ENCODE measurements around the gene LRGUK.

The LRGUK gene

DNA sequence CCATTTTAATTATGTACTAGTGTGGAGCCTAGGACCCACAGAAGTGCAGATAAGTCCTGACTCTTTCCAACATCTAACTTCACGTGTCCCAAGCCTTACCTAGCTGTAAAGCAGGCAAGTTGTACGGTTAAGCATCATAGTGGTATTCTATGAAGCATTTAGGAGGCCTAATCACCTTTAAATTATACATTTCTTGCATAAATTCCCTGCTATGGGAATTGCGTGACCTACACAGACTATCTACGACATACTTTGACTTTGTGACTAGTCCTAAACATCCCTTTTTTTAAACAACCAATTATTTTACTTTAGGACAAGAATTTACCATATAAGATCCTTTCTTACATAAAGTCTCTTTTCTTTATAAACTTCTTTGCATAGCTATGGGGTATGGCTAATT is 37.7 kb upstream of the LRGUK start:
- H3K27ac ChIP-seq (ENCODE audit: insufficient read depth, low read depth, low read length, poor library complexity, severe bottlenecking), result no peak overlapping the region
- H3K9me3 ChIP-seq (ENCODE audit: control insufficient read depth, low read length), result peaks cover 5% of the 10 kb centered on the region
- no peak overlapping the region for H3K4me3 ChIP-seq (ENCODE audit: insufficient read depth, low read depth, low read length)
- no peaks in the 10 kb centered on the region for H3K36me3 ChIP-seq (ENCODE audit: control insufficient read depth, insufficient read depth, low read length)
- no peaks in the 10 kb centered on the region for H3K4me1 ChIP-seq (ENCODE audit: control insufficient read depth, insufficient read depth, low read length)
- H3K27me3 ChIP-seq (ENCODE audit: control insufficient read depth, insufficient read depth, low read length, poor library complexity, severe bottlenecking), result no peaks in the 10 kb centered on the region
- 81 to 85% methylated on average over 4 of the region's 4 CpGs for WGBS, 2 experiments

GRCh38 chr7:134098072-134098471 is 29.1 kb upstream of the LRGUK start:
- Histone ChIP-seq H3K4me1 (ENCODE audit: control insufficient read depth, insufficient read depth, low read length) (no peaks in the 10 kb centered on the region), H3K4me3 (ENCODE audit: insufficient read depth, low read depth, low read length) (no peak overlapping the region), H3K36me3 (ENCODE audit: control insufficient read depth, insufficient read depth, low read length) (no peaks in the 10 kb centered on the region), H3K27ac (ENCODE audit: insufficient read depth, low read depth, low read length, poor library complexity, severe bottlenecking) (no peak overlapping the region), H3K9me3 (ENCODE audit: control insufficient read depth, low read length) (no peaks in the 10 kb centered on the region), H3K27me3 (ENCODE audit: control insufficient read depth, insufficient read depth, low read length, poor library complexity, severe bottlenecking) (no peaks in the 10 kb centered on the region)
- WGBS, 2 experiments, result 78 to 91% methylated on average over 4 of the region's 4 CpGs

GRCh38 chr7:134101716-134102115 is 25.4 kb upstream of the LRGUK start:
- no peak overlapping the region for H3K4me3 ChIP-seq (ENCODE audit: insufficient read depth, low read depth, low read length)
- no peaks in the 10 kb centered on the region for H3K9me3 ChIP-seq (ENCODE audit: control insufficient read depth, low read length)
- H3K4me1 ChIP-seq (ENCODE audit: control insufficient read depth, insufficient read depth, low read length), result no peaks in the 10 kb centered on the region
- no peaks in the 10 kb centered on the region for H3K36me3 ChIP-seq (ENCODE audit: control insufficient read depth, insufficient read depth, low read length)
- H3K27ac ChIP-seq (ENCODE audit: insufficient read depth, low read depth, low read length, poor library complexity, severe bottlenecking), result no peak overlapping the region
- H3K27me3 ChIP-seq (ENCODE audit: control insufficient read depth, insufficient read depth, low read length, poor library complexity, severe bottlenecking), result no peaks in the 10 kb centered on the region
- WGBS, 2 experiments, result 87 to 93% methylated on average over 3 of the region's 3 CpGs

- no peaks in the 10 kb centered on the region for H3K9me3 ChIP-seq (ENCODE audit: control insufficient read depth, low read length)
- no peak overlapping the region for H3K4me3 ChIP-seq (ENCODE audit: insufficient read depth, low read depth, low read length)
- H3K27ac ChIP-seq (ENCODE audit: insufficient read depth, low read depth, low read length, poor library complexity, severe bottlenecking), result no peak overlapping the region
- no peaks in the 10 kb centered on the region for H3K27me3 ChIP-seq (ENCODE audit: control insufficient read depth, insufficient read depth, low read length, poor library complexity, severe bottlenecking)
- WGBS, 2 experiments, result 100% methylated on average over 2 to 3 of the region's 4 CpGs
- H3K4me1 ChIP-seq (ENCODE audit: control insufficient read depth, insufficient read depth, low read length), result no peaks in the 10 kb centered on the region
- H3K36me3 ChIP-seq (ENCODE audit: control insufficient read depth, insufficient read depth, low read length), result no peaks in the 10 kb centered on the region
Measured at GRCh38 chr7:134104166-134104565, 23.0 kb upstream of the LRGUK start.

- Histone ChIP-seq H3K4me1 (ENCODE audit: control insufficient read depth, insufficient read depth, low read length) (no peaks in the 10 kb centered on the region), H3K36me3 (ENCODE audit: control insufficient read depth, insufficient read depth, low read length) (no peaks in the 10 kb centered on the region), H3K27ac (ENCODE audit: insufficient read depth, low read depth, low read length, poor library complexity, severe bottlenecking) (no peak overlapping the region), H3K27me3 (ENCODE audit: control insufficient read depth, insufficient read depth, low read length, poor library complexity, severe bottlenecking) (no peaks in the 10 kb centered on the region), H3K4me3 (ENCODE audit: insufficient read depth, low read depth, low read length) (no peak overlapping the region), H3K9me3 (ENCODE audit: control insufficient read depth, low read length) (no peaks in the 10 kb centered on the region)
- WGBS, 2 experiments, result 94 to 98% methylated on average over 5 of the region's 5 CpGs
Measured at GRCh38 chr7:134105841-134106240, 21.3 kb upstream of the LRGUK start.

- 92 to 97% methylated on average over 2 of the region's 2 CpGs for WGBS, 2 experiments
- no peaks in the 10 kb centered on the region for H3K4me1 ChIP-seq (ENCODE audit: control insufficient read depth, insufficient read depth, low read length)
- H3K9me3 ChIP-seq (ENCODE audit: control insufficient read depth, low read length), result no peaks in the 10 kb centered on the region
- no peak overlapping the region for H3K27ac ChIP-seq (ENCODE audit: insufficient read depth, low read depth, low read length, poor library complexity, severe bottlenecking)
- no peaks in the 10 kb centered on the region for H3K27me3 ChIP-seq (ENCODE audit: control insufficient read depth, insufficient read depth, low read length, poor library complexity, severe bottlenecking)
- H3K4me3 ChIP-seq (ENCODE audit: insufficient read depth, low read depth, low read length), result no peak overlapping the region
- H3K36me3 ChIP-seq (ENCODE audit: control insufficient read depth, insufficient read depth, low read length), result no peaks in the 10 kb centered on the region
Measured at GRCh38 chr7:134108802-134109201, 18.3 kb upstream of the LRGUK start.

DNA sequence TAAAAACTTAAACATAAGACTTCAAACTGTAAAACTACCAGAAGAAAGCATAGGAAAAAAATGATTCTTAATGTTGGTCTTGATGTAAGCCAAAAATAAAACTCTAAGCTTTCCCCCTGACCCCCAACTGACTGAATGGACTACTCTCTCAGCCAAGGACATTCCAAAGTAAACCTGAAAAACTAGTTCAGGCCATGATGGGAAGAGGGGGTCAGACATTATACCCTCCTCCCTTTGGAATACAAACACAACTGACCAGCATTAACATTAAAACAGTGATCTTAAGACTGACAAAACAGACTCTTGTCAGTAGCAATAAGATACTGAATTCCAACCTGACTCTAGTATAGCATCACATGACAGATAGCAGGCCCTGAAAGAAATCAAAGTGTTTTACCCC is 13.5 kb upstream of the LRGUK start:
- Histone ChIP-seq H3K27ac (ENCODE audit: insufficient read depth, low read depth, low read length, poor library complexity, severe bottlenecking) (no peak overlapping the region), H3K9me3 (ENCODE audit: control insufficient read depth, low read length) (no peaks in the 10 kb centered on the region), H3K4me1 (ENCODE audit: control insufficient read depth, insufficient read depth, low read length) (no peaks in the 10 kb centered on the region), H3K36me3 (ENCODE audit: control insufficient read depth, insufficient read depth, low read length) (no peaks in the 10 kb centered on the region), H3K4me3 (ENCODE audit: insufficient read depth, low read depth, low read length) (no peak overlapping the region), H3K27me3 (ENCODE audit: control insufficient read depth, insufficient read depth, low read length, poor library complexity, severe bottlenecking) (no peaks in the 10 kb centered on the region)

DNA sequence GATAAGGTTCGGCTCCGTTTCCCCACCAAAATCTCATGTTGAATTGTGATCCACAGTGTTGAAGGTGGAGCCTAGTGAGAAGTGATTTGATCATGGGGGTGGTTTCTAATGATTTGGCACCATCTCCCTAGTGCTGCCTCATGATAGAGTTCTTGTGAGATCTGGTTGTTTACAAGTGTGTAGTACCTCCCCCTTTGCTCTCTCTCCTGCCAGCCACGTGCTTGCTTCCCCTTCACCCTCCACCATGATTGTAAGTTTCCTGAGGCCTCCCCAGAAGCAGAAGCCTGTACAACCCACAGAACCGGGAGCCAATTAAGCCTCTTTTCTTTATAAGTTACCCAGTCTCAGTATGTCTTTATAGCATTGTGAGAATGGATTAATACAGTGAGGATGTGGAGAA is 12.1 kb upstream of the LRGUK start:
- H3K4me3 ChIP-seq (ENCODE audit: insufficient read depth, low read depth, low read length), result no peak overlapping the region
- no peaks in the 10 kb centered on the region for H3K4me1 ChIP-seq (ENCODE audit: control insufficient read depth, insufficient read depth, low read length)
- H3K36me3 ChIP-seq (ENCODE audit: control insufficient read depth, insufficient read depth, low read length), result no peaks in the 10 kb centered on the region
- no peaks in the 10 kb centered on the region for H3K9me3 ChIP-seq (ENCODE audit: control insufficient read depth, low read length)
- WGBS, 2 experiments, result 81 to 90% methylated on average over 3 to 4 of the region's 4 CpGs
- H3K27ac ChIP-seq (ENCODE audit: insufficient read depth, low read depth, low read length, poor library complexity, severe bottlenecking), result no peak overlapping the region
- H3K27me3 ChIP-seq (ENCODE audit: control insufficient read depth, insufficient read depth, low read length, poor library complexity, severe bottlenecking), result no peaks in the 10 kb centered on the region

DNA sequence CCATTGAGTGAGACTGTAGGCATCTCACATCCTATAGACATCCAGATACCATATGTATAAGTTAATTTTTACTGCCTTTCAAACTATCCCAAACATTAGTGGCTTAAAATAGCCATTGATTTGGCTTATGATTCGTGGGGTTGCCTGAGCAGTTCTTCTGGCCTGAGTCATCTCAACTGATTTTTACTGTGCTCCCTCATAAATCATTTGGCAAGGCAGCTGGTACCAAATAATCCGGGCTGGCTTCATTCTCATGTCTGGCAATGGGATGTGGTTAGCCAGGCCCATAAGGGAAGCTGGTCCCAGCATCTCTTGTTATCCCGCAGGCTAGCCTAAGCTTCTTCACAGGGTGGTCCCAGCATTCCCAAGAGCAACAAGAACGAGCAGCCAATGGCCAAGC is 6.7 kb upstream of the LRGUK start:
- Histone ChIP-seq H3K4me3 (ENCODE audit: insufficient read depth, low read depth, low read length) (no peak overlapping the region), H3K36me3 (ENCODE audit: control insufficient read depth, insufficient read depth, low read length) (no peaks in the 10 kb centered on the region), H3K4me1 (ENCODE audit: control insufficient read depth, insufficient read depth, low read length) (no peaks in the 10 kb centered on the region), H3K9me3 (ENCODE audit: control insufficient read depth, low read length) (no peaks in the 10 kb centered on the region), H3K27ac (ENCODE audit: insufficient read depth, low read depth, low read length, poor library complexity, severe bottlenecking) (no peak overlapping the region), H3K27me3 (ENCODE audit: control insufficient read depth, insufficient read depth, low read length, poor library complexity, severe bottlenecking) (no peaks in the 10 kb centered on the region)
- WGBS, 2 experiments, result 90 to 95% methylated on average over 4 of the region's 4 CpGs

- Histone ChIP-seq H3K4me3 (ENCODE audit: insufficient read depth, low read depth, low read length) (no peak overlapping the region), H3K9me3 (ENCODE audit: control insufficient read depth, low read length) (no peaks in the 10 kb centered on the region), H3K36me3 (ENCODE audit: control insufficient read depth, insufficient read depth, low read length) (no peaks in the 10 kb centered on the region), H3K27me3 (ENCODE audit: control insufficient read depth, insufficient read depth, low read length, poor library complexity, severe bottlenecking) (peaks cover 7% of the 10 kb centered on the region), H3K4me1 (ENCODE audit: control insufficient read depth, insufficient read depth, low read length) (no peaks in the 10 kb centered on the region), H3K27ac (ENCODE audit: insufficient read depth, low read depth, low read length, poor library complexity, severe bottlenecking) (no peak overlapping the region)
- 71 to 93% methylated on average over 2 to 3 of the region's 3 CpGs for WGBS, 2 experiments
Measured at GRCh38 chr7:134121632-134122139, 5.5 kb upstream of the LRGUK start.

DNA sequence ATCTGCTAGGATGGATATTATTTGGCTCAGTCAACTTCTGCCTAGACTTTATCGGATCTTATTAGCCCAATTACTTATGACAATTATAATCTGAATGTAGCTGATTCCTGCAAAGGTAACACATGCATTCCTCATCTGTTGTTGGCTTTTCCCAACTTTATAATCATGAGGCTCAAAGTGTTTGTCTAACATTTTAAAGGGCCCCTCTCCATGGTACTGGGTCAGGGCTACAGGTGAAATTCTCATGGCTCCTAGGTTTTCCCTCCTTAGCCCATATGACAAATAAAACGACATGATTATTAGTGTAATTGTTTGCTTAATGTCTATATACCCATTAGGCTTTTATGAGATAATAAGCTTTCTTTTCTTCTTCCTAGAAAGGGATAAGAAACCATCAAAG is 4.2 kb upstream of the LRGUK start:
- H3K36me3 ChIP-seq (ENCODE audit: control insufficient read depth, insufficient read depth, low read length), result no peaks in the 10 kb centered on the region
- no peaks in the 10 kb centered on the region for H3K9me3 ChIP-seq (ENCODE audit: control insufficient read depth, low read length)
- peaks cover 10% of the 10 kb centered on the region for H3K27me3 ChIP-seq (ENCODE audit: control insufficient read depth, insufficient read depth, low read length, poor library complexity, severe bottlenecking)
- no peaks in the 10 kb centered on the region for H3K4me1 ChIP-seq (ENCODE audit: control insufficient read depth, insufficient read depth, low read length)
- 83 to 91% methylated on average over 1 of the region's 2 CpGs for WGBS, 2 experiments
- no peak overlapping the region for H3K4me3 ChIP-seq (ENCODE audit: insufficient read depth, low read depth, low read length)
- no peak overlapping the region for H3K27ac ChIP-seq (ENCODE audit: insufficient read depth, low read depth, low read length, poor library complexity, severe bottlenecking)
